ENCODE measurements around the gene DYRK4. TPM values are rescaled to one million over a fixed set of nuclear protein-coding genes. Genes with fewer than 3 reads are reported as not detected.

Gene DYRK4
- total and polyA plus RNA-seq, 2 of the 13 experiments (the other 11 are each of a cell fraction or from before 2014, with no cell fraction given) = 29.4 to 40.2 TPM

DNA sequence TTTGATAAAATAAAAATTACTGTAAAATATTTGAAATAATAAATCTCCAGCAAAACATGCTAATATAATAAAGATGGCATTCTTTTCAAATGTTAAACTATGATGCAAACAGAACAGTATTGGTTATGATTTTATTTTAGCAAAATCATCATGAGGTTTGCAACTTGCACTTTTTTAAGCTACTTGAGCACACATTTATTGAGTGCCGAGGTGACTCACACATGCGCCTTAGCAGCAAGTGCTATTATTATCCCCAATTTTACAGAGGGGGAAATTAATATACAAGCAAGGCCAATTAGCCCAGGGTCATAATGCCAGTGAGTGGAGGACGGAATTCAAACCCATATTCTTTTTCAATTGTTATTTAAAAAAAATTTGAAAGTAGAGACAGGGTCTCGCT lies 7.3 kb downstream of the DYRK4 start:
- Histone ChIP-seq H3K4me3 (replicated peaks in 1 of 3; ENCODE audit: insufficient read depth in 1 of 3, low read depth in 2 of 3, low read length in 3 of 3) (no peak overlapping the region), H3K36me3 (replicated peaks in 1 of 2; ENCODE audit: control insufficient read depth in 1 of 2, insufficient read depth in 2 of 2, low read length in 2 of 2) (no peaks in the 10 kb centered on the region), H3K4me2 (ENCODE audit: low read depth, low read length) (no peak overlapping the region), H3K9ac (ENCODE audit: insufficient read depth, low read depth, low read length) (no peak overlapping the region), H3K79me2 (ENCODE audit: insufficient read depth, low read length) (no peaks in the 10 kb centered on the region), H3K4me1 (ENCODE audit: insufficient read depth, low read length) (no peaks in the 10 kb centered on the region), H3K9me3 (ENCODE audit: low read length) (no peaks in the 10 kb centered on the region), H2AFZ (ENCODE audit: low read length) (no peak overlapping the region), H3K27ac (ENCODE audit: extremely low read length, insufficient read depth, low read length) (no peak overlapping the region), H4K20me1 (ENCODE audit: insufficient read depth, low read length) (no peaks in the 10 kb centered on the region), H3K27me3 (ENCODE audit: control insufficient read depth in 1 of 2, insufficient read depth in 2 of 2, low read length in 2 of 2) (no peaks in the 10 kb centered on the region)
- no peak for DNase-seq (ENCODE audit: low spot score)
- BruUV-seq (replicated peaks) = no TSS peak
- ChIA-PET POLR2A (no interaction called here), CTCF (ENCODE audit: low intra/inter-chr PET ratio, low total read pairs) (no interaction called here)
- 63% methylated on average over 4 of the region's 4 CpGs for WGBS (ENCODE audit: low lambda C conversion rate)
- intact Hi-C loops (cut with micrococcal nuclease; ENCODE audit: unreplicated experiment) (no loop called here), in situ Hi-C loops (cut with HindIII; ENCODE audit: extremely low pct_ligation_motif_present, low pct_unique_long_range_greater_than_20kb) (no loop called here)
- ATAC-seq = no peak
- TF ChIP-seq ZNF713 (CRISPR knock-in tag; IDR thresholded peaks at IDR 0.05) (no peak), HOXA9 (CRISPR knock-in tag; IDR thresholded peaks at IDR 0.05; ENCODE audit: borderline replicate concordance) (no peak), ZNF468 (CRISPR knock-in tag; IDR thresholded peaks at IDR 0.05) (no peak), SCMH1 (CRISPR knock-in tag; IDR thresholded peaks at IDR 0.05; ENCODE audit: borderline replicate concordance) (no peak), FOXA3 (CRISPR knock-in tag; IDR thresholded peaks at IDR 0.05) (no peak), EEA1 (CRISPR knock-in tag; IDR thresholded peaks at IDR 0.05; ENCODE audit: borderline replicate concordance) (no peak), HNF4A (CRISPR knock-in tag; IDR thresholded peaks at IDR 0.05) (no peak), PITX1 (CRISPR knock-in tag; IDR thresholded peaks at IDR 0.05) (no peak)
- TF ChIP-seq, protein P1, sequence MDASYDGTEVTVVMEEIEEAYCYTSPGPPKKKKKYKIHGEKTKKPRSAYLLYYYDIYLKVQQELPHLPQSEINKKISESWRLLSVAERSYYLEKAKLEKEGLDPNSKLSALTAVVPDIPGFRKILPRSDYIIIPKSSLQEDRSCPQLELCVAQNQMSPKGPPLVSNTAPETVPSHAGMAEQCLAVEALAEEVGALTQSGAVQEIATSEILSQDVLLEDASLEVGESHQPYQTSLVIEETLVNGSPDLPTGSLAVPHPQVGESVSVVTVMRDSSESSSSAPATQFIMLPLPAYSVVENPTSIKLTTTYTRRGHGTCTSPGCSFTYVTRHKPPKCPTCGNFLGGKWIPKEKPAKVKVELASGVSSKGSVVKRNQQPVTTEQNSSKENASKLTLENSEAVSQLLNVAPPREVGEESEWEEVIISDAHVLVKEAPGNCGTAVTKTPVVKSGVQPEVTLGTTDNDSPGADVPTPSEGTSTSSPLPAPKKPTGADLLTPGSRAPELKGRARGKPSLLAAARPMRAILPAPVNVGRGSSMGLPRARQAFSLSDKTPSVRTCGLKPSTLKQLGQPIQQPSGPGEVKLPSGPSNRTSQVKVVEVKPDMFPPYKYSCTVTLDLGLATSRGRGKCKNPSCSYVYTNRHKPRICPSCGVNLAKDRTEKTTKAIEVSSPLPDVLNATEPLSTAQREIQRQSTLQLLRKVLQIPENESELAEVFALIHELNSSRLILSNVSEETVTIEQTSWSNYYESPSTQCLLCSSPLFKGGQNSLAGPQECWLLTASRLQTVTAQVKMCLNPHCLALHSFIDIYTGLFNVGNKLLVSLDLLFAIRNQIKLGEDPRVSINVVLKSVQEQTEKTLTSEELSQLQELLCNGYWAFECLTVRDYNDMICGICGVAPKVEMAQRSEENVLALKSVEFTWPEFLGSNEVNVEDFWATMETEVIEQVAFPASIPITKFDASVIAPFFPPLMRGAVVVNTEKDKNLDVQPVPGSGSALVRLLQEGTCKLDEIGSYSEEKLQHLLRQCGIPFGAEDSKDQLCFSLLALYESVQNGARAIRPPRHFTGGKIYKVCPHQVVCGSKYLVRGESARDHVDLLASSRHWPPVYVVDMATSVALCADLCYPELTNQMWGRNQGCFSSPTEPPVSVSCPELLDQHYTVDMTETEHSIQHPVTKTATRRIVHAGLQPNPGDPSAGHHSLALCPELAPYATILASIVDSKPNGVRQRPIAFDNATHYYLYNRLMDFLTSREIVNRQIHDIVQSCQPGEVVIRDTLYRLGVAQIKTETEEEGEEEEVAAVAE (CRISPR knock-in tag; IDR thresholded peaks at IDR 0.05; ENCODE audit: borderline replicate concordance) = no peak
- TF ChIP-seq, protein P2, sequence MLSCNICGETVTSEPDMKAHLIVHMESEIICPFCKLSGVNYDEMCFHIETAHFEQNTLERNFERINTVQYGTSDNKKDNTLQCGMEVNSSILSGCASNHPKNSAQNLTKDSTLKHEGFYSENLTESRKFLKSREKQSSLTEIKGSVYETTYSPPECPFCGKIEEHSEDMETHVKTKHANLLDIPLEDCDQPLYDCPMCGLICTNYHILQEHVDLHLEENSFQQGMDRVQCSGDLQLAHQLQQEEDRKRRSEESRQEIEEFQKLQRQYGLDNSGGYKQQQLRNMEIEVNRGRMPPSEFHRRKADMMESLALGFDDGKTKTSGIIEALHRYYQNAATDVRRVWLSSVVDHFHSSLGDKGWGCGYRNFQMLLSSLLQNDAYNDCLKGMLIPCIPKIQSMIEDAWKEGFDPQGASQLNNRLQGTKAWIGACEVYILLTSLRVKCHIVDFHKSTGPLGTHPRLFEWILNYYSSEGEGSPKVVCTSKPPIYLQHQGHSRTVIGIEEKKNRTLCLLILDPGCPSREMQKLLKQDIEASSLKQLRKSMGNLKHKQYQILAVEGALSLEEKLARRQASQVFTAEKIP (CRISPR knock-in tag; IDR thresholded peaks at IDR 0.05; ENCODE audit: borderline replicate concordance) = no peak
- TF ChIP-seq, protein P3, sequence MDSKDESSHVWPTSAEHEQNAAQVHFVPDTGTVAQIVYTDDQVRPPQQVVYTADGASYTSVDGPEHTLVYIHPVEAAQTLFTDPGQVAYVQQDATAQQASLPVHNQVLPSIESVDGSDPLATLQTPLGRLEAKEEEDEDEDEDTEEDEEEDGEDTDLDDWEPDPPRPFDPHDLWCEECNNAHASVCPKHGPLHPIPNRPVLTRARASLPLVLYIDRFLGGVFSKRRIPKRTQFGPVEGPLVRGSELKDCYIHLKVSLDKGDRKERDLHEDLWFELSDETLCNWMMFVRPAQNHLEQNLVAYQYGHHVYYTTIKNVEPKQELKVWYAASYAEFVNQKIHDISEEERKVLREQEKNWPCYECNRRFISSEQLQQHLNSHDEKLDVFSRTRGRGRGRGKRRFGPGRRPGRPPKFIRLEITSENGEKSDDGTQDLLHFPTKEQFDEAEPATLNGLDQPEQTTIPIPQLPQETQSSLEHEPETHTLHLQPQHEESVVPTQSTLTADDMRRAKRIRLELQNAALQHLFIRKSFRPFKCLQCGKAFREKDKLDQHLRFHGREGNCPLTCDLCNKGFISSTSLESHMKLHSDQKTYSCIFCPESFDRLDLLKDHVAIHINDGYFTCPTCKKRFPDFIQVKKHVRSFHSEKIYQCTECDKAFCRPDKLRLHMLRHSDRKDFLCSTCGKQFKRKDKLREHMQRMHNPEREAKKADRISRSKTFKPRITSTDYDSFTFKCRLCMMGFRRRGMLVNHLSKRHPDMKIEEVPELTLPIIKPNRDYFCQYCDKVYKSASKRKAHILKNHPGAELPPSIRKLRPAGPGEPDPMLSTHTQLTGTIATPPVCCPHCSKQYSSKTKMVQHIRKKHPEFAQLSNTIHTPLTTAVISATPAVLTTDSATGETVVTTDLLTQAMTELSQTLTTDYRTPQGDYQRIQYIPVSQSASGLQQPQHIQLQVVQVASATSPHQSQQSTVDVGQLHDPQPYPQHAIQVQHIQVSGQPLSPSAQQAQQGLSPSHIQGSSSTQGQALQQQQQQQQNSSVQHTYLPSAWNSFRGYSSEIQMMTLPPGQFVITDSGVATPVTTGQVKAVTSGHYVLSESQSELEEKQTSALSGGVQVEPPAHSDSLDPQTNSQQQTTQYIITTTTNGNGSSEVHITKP (CRISPR knock-in tag; IDR thresholded peaks at IDR 0.05; ENCODE audit: low read depth) = no peak
- TF ChIP-seq, protein P4, sequence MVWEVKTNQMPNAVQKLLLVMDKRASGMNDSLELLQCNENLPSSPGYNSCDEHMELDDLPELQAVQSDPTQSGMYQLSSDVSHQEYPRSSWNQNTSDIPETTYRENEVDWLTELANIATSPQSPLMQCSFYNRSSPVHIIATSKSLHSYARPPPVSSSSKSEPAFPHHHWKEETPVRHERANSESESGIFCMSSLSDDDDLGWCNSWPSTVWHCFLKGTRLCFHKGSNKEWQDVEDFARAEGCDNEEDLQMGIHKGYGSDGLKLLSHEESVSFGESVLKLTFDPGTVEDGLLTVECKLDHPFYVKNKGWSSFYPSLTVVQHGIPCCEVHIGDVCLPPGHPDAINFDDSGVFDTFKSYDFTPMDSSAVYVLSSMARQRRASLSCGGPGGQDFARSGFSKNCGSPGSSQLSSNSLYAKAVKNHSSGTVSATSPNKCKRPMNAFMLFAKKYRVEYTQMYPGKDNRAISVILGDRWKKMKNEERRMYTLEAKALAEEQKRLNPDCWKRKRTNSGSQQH (CRISPR knock-in tag; IDR thresholded peaks at IDR 0.05; ENCODE audit: low read depth) = no peak
- no peak for FAIRE-seq
